HG03457 (cell line): ENCODE measurements around the gene TBC1D2.

Experiments used
- ATAC-seq: cut with Tn5 transposase; IDR thresholded peaks from one replicate; pipeline ENCODE4 v1.9.1; 2021; ENCODE audit warnings: moderate number of reproducible peaks; ENCODE audit not compliant: unreplicated experiment

TBC1D2 gene

GRCh38 chr9:98241357-98242300 lies 13.8 kb downstream of the TBC1D2 start:
- ATAC-seq, result no peak

- ATAC-seq, result no peak
These were observed 15.0 kb downstream of the TBC1D2 start for GRCh38 chr9:98240475-98240874.

GRCh38 chr9:98236901-98237487 lies 18.5 kb downstream of the TBC1D2 start:
- no peak for ATAC-seq

GRCh38 chr9:98235126-98235525 lies 20.3 kb downstream of the TBC1D2 start:
- ATAC-seq, result no peak

GRCh38 chr9:98234245-98234825 lies 21.1 kb downstream of the TBC1D2 start:
- no peak for ATAC-seq

- ATAC-seq, result no peak
These were observed 22.5 kb downstream of the TBC1D2 start for GRCh38 chr9:98232926-98233325.

GRCh38 chr9:98231770-98232478 lies 23.5 kb downstream of the TBC1D2 start:
- no peak for ATAC-seq

GRCh38 chr9:98230789-98231188 lies 24.7 kb downstream of the TBC1D2 start:
- ATAC-seq, result no peak

GRCh38 chr9:98230304-98230703 lies 25.1 kb downstream of the TBC1D2 start:
- no peak for ATAC-seq

GRCh38 chr9:98229620-98230019 lies 25.8 kb downstream of the TBC1D2 start:
- no peak for ATAC-seq

- ATAC-seq, result no peak
These were observed 26.4 kb downstream of the TBC1D2 start for GRCh38 chr9:98229090-98229395.

- ATAC-seq, result no peak
These were observed 26.9 kb downstream of the TBC1D2 start for GRCh38 chr9:98228392-98229089.

GRCh38 chr9:98227883-98228282 lies 27.6 kb downstream of the TBC1D2 start:
- no peak for ATAC-seq

- no peak for ATAC-seq
These were observed 28.5 kb downstream of the TBC1D2 start for GRCh38 chr9:98226957-98227356.

GRCh38 chr9:98226516-98226915 lies 28.9 kb downstream of the TBC1D2 start:
- ATAC-seq, result no peak

- ATAC-seq, result no peak
These were observed 30.4 kb downstream of the TBC1D2 start for GRCh38 chr9:98225015-98225442.

- no peak for ATAC-seq
These were observed 32.4 kb downstream of the TBC1D2 start for GRCh38 chr9:98222885-98223691.

- ATAC-seq, result no peak
These were observed 34.5 kb downstream of the TBC1D2 start for GRCh38 chr9:98220911-98221310.

GRCh38 chr9:98219794-98220370 lies 35.6 kb downstream of the TBC1D2 start:
- no peak for ATAC-seq

- ATAC-seq, result no peak
These were observed 36.1 kb downstream of the TBC1D2 start for GRCh38 chr9:98219364-98219716.
